Epithelial cell of proximal tubule (primary cell): ENCODE measurements around the gene EPHA6. TPM values are rescaled to one million over a fixed set of nuclear protein-coding genes. Genes with fewer than 3 reads are reported as not detected.

ENCODE experiments used
- DNase-seq: peaks from one replicate; pipeline ENCODE4 v3.0.0-alpha.2; 2011; ENCODE audit warnings: low read depth
- H3K4me3 ChIP-seq: 2 replicates; pipeline ENCODE4 v1.5.1; 2011; ENCODE audit warnings: low read depth, mild to moderate bottlenecking, low read length
- total RNA-seq: library from RNA; depleted of rRNA; stranded (reverse); fragments of >200 nt; gene quantifications from 2 replicates; pipeline ENCODE4 v1.2.3, GENCODE V29; 2015
- TF ChIP-seq, protein P1 (sequence below): conservative IDR thresholded peaks from 2 replicates; pipeline ENCODE4 v1.5.1; 2012; ENCODE audit warnings: low read depth, mild to moderate bottlenecking, low read length

EPHA6 gene
- total RNA-seq, 1 donor from 2014 or later: 0.46 TPM

DNA sequence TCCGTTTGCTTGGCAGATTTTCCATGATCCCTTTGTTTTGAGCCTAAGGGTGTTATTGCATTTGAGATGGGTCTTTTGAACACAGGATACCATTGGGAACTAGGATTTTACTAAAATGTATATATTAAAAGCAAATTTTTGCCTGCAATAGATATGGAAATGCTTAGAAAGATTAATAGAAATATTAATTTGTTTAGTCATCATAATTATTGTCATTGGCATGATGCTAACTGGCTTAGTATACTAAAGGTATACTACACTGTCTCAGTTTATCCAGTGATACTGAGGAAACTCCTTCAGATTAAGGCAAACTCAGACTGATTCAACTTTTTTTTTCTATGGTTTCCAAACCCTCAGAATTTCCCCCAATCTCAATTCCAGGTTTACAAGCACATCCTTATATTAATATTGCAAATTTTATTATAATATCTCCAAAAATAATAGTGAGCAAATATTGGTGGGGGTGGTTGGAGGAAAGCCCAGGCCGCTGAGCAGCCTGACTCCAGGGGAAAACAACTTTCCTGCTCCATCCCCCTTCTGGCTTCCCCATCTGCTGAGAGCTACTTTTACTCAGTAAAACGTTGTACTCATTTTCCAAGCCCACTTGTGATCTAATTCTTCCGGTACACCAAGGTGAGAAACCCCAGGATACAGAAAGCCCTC lies 291.7 kb downstream of the EPHA6 start:
- H3K4me3 ChIP-seq: no peak overlapping the region
- TF ChIP-seq, protein P1, sequence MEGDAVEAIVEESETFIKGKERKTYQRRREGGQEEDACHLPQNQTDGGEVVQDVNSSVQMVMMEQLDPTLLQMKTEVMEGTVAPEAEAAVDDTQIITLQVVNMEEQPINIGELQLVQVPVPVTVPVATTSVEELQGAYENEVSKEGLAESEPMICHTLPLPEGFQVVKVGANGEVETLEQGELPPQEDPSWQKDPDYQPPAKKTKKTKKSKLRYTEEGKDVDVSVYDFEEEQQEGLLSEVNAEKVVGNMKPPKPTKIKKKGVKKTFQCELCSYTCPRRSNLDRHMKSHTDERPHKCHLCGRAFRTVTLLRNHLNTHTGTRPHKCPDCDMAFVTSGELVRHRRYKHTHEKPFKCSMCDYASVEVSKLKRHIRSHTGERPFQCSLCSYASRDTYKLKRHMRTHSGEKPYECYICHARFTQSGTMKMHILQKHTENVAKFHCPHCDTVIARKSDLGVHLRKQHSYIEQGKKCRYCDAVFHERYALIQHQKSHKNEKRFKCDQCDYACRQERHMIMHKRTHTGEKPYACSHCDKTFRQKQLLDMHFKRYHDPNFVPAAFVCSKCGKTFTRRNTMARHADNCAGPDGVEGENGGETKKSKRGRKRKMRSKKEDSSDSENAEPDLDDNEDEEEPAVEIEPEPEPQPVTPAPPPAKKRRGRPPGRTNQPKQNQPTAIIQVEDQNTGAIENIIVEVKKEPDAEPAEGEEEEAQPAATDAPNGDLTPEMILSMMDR: no peak
- DNase-seq: no peak

DNA sequence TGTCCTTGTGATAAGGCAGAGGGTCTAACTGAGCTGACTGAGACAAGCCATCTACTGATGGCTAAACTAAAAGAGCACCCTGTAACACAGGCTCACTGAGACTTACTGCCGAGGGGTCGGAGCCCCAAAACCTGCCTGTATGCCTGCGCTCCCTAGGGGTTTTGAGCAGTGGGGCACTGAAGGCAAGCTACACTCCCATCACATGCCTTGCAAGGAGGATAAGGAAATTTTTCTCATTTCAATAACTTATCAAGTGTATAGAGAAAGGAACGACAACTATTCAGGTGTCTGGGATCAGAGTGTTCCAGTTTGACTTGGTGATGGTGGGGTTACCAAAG lies 292.2 kb downstream of the EPHA6 start:
- TF ChIP-seq, protein P1: no peak
- H3K4me3 ChIP-seq: no peak overlapping the region
- DNase-seq: no peak

DNA sequence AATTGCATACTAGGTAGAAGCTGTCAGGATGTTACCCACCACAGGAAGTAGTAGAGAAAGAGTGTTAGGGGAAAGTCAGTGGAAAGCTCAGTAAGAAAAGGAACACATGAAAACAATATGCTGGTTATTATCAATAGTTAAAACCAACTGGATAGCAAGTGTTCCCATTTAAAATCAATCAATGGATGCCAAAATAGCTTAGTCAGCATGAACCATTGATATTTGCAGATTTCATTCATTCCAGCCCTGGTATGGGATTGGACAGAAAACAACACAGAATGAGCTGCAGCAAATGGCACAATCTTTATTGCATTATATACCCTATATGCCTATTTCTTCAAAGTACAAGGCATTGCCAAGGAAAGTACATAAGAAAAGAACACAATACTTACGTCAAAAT lies 293.7 kb downstream of the EPHA6 start:
- no peak overlapping the region for H3K4me3 ChIP-seq
- TF ChIP-seq, protein P1: no peak
- DNase-seq: no peak

GRCh38 chr3:97111244-97111643 lies 296.9 kb downstream of the EPHA6 start:
- DNase-seq: no peak
- no peak overlapping the region for H3K4me3 ChIP-seq
- TF ChIP-seq, protein P1: no peak

- H3K4me3 ChIP-seq: no peak overlapping the region
- TF ChIP-seq, protein P1: no peak
- no peak for DNase-seq
Observed at GRCh38 chr3:97121386-97121785, 307.0 kb downstream of the EPHA6 start.

- no peak for DNase-seq
- TF ChIP-seq, protein P1: no peak
- H3K4me3 ChIP-seq: no peak overlapping the region
Observed at GRCh38 chr3:97125902-97126499, 311.6 kb downstream of the EPHA6 start.

- no peak for DNase-seq
- TF ChIP-seq, protein P1: no peak
- no peak overlapping the region for H3K4me3 ChIP-seq
Observed at GRCh38 chr3:97131476-97131875, 317.1 kb downstream of the EPHA6 start.
